NCI-H748 (cell line): ENCODE data around the gene RFWD3.
"Not testable (repeated sequence)": the region's sequence is repeated elsewhere in the genome, so short reads cannot be mapped to it uniquely, and the experiment has no call there.

ENCODE experiments used
- DNase-seq: peaks from one replicate; lab custom pipeline; 2025; ENCODE audit not compliant: unreplicated experiment; lab: John Stamatoyannopoulos, UW

RFWD3 gene

GRCh38 chr16:74666010-74666421 is 661 bp downstream of the RFWD3 start:
- no peak for DNase-seq

- DNase-seq: no peak
Observed at GRCh38 chr16:74661064-74661463, 5.6 kb downstream of the RFWD3 start.

- DNase-seq: no peak
Observed at GRCh38 chr16:74660383-74660782, 6.3 kb downstream of the RFWD3 start.

GRCh38 chr16:74659041-74659440 is 7.6 kb downstream of the RFWD3 start:
- DNase-seq: no peak

- DNase-seq: no peak
Observed at GRCh38 chr16:74657870-74658642, 8.6 kb downstream of the RFWD3 start.

- no peak for DNase-seq
Observed at GRCh38 chr16:74654536-74655050, 12.1 kb downstream of the RFWD3 start.

- not testable (repeated sequence) for DNase-seq
Observed at GRCh38 chr16:74652883-74653282, 13.8 kb downstream of the RFWD3 start.

GRCh38 chr16:74652249-74652648 is 14.4 kb downstream of the RFWD3 start:
- DNase-seq: no peak

- no peak for DNase-seq
Observed at GRCh38 chr16:74651841-74652240, 14.8 kb downstream of the RFWD3 start.

GRCh38 chr16:74650966-74651567 is 15.6 kb downstream of the RFWD3 start:
- no peak for DNase-seq

- no peak for DNase-seq
Observed at GRCh38 chr16:74649839-74650504, 16.7 kb downstream of the RFWD3 start.

GRCh38 chr16:74641969-74642368 is 24.7 kb downstream of the RFWD3 start:
- DNase-seq: no peak

- DNase-seq: no peak
Observed at GRCh38 chr16:74637742-74638453, 28.8 kb downstream of the RFWD3 start.

- DNase-seq: no peak
Observed at GRCh38 chr16:74635303-74635702, 31.4 kb downstream of the RFWD3 start.

GRCh38 chr16:74633686-74634085 is 33.0 kb downstream of the RFWD3 start:
- DNase-seq: no peak

- DNase-seq: no peak
Observed at GRCh38 chr16:74627506-74628220, 39.0 kb downstream of the RFWD3 start.

- no peak for DNase-seq
Observed at GRCh38 chr16:74626741-74627416, 39.8 kb downstream of the RFWD3 start.

- no peak for DNase-seq
Observed at GRCh38 chr16:74625500-74626350, 41.0 kb downstream of the RFWD3 start.

GRCh38 chr16:74623839-74624235 is 42.8 kb downstream of the RFWD3 start:
- DNase-seq: no peak
